Measurements from ENCODE around the gene ALOX5AP. TPM values are rescaled to one million over a fixed set of nuclear protein-coding genes. Genes with fewer than 3 reads are reported as not detected.

The ALOX5AP gene
- polyA plus RNA-seq, 2 of the 4 experiments (the other 2 are of a cell fraction) = 2.3 to 2.8 TPM

DNA sequence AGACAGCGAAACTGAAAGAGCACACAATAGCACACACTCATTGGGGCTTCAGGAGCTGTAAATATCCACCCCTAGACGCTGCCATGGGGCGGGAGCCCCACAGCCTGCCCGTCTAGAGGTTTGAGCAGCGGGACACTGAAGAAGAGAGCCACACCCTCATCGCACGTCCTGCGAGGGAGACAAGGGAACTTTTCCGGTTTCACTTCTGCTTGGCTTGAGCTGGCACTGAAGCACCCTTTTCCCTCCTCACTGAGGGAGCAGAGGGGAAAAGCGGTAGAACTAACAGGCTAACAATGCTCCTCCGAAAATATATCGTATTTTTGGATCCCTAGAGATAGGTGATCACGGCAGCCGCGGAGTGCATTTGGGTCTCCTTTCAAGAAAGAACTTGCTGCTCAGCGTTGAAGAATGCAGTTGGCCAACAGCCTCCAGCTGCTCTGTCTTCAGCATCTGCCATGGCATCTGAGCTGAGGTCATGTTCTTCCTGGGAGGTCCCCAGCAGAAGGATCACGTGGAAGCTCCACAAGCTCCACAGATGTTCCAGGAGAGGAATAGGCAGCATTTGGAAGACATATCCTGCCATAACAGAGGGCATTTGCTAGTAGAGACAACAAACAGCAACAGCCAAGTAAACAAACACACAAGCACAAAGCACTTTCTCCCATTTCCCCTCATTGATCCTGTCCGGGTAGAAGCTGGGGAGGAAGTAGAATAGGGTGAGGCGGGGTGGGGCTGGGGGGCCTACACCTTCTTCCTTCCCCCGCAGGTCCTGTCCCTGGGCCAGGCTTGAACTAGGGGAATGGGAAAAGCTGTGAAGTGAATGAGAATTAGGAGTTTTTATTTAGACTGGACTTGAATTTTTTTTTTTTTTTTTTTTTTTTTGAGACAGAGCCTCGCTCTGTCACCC is 44.8 kb upstream of the ALOX5AP start (continued):
- TF ChIP-seq, protein P1, sequence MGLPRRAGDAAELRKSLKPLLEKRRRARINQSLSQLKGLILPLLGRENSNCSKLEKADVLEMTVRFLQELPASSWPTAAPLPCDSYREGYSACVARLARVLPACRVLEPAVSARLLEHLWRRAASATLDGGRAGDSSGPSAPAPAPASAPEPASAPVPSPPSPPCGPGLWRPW (IDR thresholded peaks at IDR 0.05) = no peak
- TF ChIP-seq RCOR1 (IDR thresholded peaks at IDR 0.05; ENCODE audit: low read depth, low read length) (no peak), RAD21 (conservative IDR thresholded peaks at IDR 0.05 in 1 of 2, IDR thresholded peaks at IDR 0.05 in 1 of 2) (0 out of 5 replicates have a peak, but pooled peaks of 1 of the 2 experiments have one; percentile 10)

DNA sequence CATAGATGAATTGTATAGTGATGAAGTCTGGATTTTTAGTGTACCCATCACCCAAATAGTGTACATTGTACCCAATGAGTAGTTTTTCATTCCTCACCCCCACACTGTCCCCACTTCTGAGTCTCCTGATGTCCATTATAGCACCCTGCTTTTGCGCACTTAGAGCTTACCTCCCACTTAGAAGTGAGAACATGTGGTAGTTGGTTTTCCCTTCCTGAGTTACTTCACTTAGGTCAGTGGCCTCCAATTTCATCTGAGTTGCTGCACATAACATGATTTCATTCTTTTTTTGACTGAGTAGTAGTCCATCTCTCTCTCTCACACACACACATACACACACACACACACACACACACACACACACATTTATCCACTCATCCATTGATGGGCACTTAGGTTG is 43.2 kb upstream of the ALOX5AP start:
- no peak for TF ChIP-seq RCOR1 (IDR thresholded peaks at IDR 0.05; ENCODE audit: low read depth, low read length)
- TF ChIP-seq HOXA7 (CRISPR knock-in tag; IDR thresholded peaks at IDR 0.05) = no peak
- TF ChIP-seq, protein P1 (IDR thresholded peaks at IDR 0.05) = no peak
- TF ChIP-seq SREBF2 (IDR thresholded peaks at IDR 0.05) = no peak
- H3K27ac ChIP-seq = no peak overlapping the region; a peak in 1 of 6 replicates
- H3K4me3 ChIP-seq = no peak overlapping the region
- POLR2A ChIA-PET = no interaction called here
- DNase-seq (ENCODE audit: low read depth in 1 of 2, low spot score in 1 of 2) (no peak), ATAC-seq (no peak), FAIRE-seq (no peak)
- CTCF ChIA-PET = no interaction called here
- WGBS (ENCODE audit: missing lambda C conversion rate) = 100% methylated on average over 1 of the region's 1 CpG
- H3K9me3 ChIP-seq = no peaks in the 10 kb centered on the region
- H3K4me2 ChIP-seq = no peak overlapping the region
- H3K4me1 ChIP-seq = peaks cover 12% of the 10 kb centered on the region

- no peak overlapping the region for H3K4me3 ChIP-seq
- no peaks in the 10 kb centered on the region for H3K9me3 ChIP-seq
- ATAC-seq (no peak), FAIRE-seq (no peak), DNase-seq (ENCODE audit: low read depth in 1 of 2, low spot score in 1 of 2) (no peak)
- no peak for TF ChIP-seq CBX8 (IDR thresholded peaks at IDR 0.05)
- peak; percentile 18 for TF ChIP-seq MAFK (IDR thresholded peaks at IDR 0.05; ENCODE audit: partially characterized antibody)
- POLR2A ChIA-PET = no interaction called here
- H3K4me2 ChIP-seq = no peak overlapping the region
- no peaks in the 10 kb centered on the region for H3K4me1 ChIP-seq
- H3K27ac ChIP-seq = no peak overlapping the region
- CTCF ChIA-PET = interaction anchor here (0.6 to 1.8 kb wide), 2 partner anchors 106 to 310 kb away, joined by 3 to 5 read pairs; no protein-coding TSS in a partner anchor
- WGBS (ENCODE audit: missing lambda C conversion rate) = 49% methylated on average over 11 of the region's 11 CpGs
Observed at GRCh38 chr13:30696278-30697176, 38.8 kb upstream of the ALOX5AP start.

- TF ChIP-seq ELK1 (IDR thresholded peaks at IDR 0.05; ENCODE audit: low read depth, low read length) = no peak
- peak; percentile 69 for TF ChIP-seq ZFP36 (IDR thresholded peaks at IDR 0.05; ENCODE audit: borderline replicate concordance, partially characterized antibody)
- TF ChIP-seq, protein P2, sequence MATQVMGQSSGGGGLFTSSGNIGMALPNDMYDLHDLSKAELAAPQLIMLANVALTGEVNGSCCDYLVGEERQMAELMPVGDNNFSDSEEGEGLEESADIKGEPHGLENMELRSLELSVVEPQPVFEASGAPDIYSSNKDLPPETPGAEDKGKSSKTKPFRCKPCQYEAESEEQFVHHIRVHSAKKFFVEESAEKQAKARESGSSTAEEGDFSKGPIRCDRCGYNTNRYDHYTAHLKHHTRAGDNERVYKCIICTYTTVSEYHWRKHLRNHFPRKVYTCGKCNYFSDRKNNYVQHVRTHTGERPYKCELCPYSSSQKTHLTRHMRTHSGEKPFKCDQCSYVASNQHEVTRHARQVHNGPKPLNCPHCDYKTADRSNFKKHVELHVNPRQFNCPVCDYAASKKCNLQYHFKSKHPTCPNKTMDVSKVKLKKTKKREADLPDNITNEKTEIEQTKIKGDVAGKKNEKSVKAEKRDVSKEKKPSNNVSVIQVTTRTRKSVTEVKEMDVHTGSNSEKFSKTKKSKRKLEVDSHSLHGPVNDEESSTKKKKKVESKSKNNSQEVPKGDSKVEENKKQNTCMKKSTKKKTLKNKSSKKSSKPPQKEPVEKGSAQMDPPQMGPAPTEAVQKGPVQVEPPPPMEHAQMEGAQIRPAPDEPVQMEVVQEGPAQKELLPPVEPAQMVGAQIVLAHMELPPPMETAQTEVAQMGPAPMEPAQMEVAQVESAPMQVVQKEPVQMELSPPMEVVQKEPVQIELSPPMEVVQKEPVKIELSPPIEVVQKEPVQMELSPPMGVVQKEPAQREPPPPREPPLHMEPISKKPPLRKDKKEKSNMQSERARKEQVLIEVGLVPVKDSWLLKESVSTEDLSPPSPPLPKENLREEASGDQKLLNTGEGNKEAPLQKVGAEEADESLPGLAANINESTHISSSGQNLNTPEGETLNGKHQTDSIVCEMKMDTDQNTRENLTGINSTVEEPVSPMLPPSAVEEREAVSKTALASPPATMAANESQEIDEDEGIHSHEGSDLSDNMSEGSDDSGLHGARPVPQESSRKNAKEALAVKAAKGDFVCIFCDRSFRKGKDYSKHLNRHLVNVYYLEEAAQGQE (IDR thresholded peaks at IDR 0.05) = no peak
- no peak for TF ChIP-seq NPAS2 (CRISPR knock-in tag; IDR thresholded peaks at IDR 0.05; ENCODE audit: borderline replicate concordance)
- TF ChIP-seq EP300 (IDR thresholded peaks at IDR 0.05) = no peak
- no peak for DNase-seq (ENCODE audit: low read depth in 1 of 2, low spot score in 1 of 2)
- 70% methylated on average over 7 of the region's 8 CpGs for WGBS (ENCODE audit: missing lambda C conversion rate)
- no peak overlapping the region for H3K4me2 ChIP-seq
- H3K4me3 ChIP-seq = no peak overlapping the region
- no peaks in the 10 kb centered on the region for H3K4me1 ChIP-seq
- H3K27ac ChIP-seq = no peak overlapping the region
- CTCF ChIA-PET = interaction anchor here (1.8 kb wide), 1 partner anchor 105 kb away, joined by 5 read pairs; no protein-coding TSS in a partner anchor
- ATAC-seq = no peak
- H3K9me3 ChIP-seq = no peaks in the 10 kb centered on the region
- POLR2A ChIA-PET = no interaction called here
- FAIRE-seq = no peak
Observed at GRCh38 chr13:30697177-30697953, 38.0 kb upstream of the ALOX5AP start.

Data from A549 (cell line).